Measurements from ENCODE around the gene TNFAIP3.

TNFAIP3 gene

GRCh38 chr6:137917551-137918325 is 50.7 kb downstream of the TNFAIP3 start:
- no peak overlapping the region for H3K4me3 Mint-ChIP-seq
- H3K27ac Mint-ChIP-seq = no peak overlapping the region
- peaks cover 17% of the 10 kb centered on the region for H3K9me3 Mint-ChIP-seq
- peaks cover 56% of the 10 kb centered on the region for H3K4me1 Mint-ChIP-seq (ENCODE audit: low read depth)
- peaks cover 8% of the 10 kb centered on the region for H3K36me3 Mint-ChIP-seq (ENCODE audit: low read depth)
- H3K27me3 Mint-ChIP-seq = no peaks in the 10 kb centered on the region

- H3K4me1 Mint-ChIP-seq (ENCODE audit: low read depth) = peaks cover 68% of the 10 kb centered on the region
Measured at GRCh38 chr6:137919502-137919823, 52.4 kb downstream of the TNFAIP3 start.

DNA sequence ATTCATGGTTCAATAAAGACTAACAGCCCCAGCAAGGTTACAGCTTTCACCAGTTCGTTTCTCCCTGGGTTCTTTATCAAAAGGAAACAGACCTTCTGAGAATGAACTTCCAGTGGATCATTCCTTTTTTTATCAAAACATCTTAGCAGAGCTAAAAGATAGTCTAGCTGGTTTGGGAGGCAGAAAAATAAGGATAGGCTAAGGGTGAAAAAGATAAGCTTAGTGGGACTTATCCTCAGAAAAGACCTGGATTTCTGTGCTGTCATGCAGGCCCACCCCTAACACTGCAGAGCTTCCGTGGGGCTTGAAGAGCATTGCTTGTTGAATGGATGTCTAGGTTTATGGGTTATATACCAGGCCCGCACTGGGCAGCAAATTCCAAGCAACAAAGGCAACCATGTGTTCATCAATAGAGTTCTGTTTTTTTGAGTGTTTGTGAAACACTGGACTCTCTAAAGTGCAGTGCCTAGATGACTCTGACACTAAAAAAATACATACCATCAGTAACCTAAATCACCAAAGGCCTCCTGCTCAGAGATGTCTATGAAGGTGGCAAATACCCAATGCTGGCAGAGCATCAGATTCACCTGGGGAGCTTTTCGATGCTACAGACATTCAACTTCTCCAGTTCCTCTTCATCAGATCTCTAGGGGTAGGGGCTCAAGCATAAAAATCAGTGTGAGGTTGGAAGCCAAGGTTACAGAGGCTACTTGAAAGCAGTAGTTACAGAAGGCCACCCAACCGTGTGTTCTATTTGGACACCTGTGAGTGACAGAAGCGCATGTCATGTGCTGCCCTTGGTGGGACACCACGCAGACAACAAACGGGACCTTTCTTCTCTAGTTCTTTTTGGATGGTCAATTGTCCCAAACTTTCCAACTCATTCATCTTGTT is 53.0 kb downstream of the TNFAIP3 start:
- no peaks in the 10 kb centered on the region for H3K9me3 Mint-ChIP-seq
- peak overlapping the region; percentile 70 for H3K27ac Mint-ChIP-seq
- peaks cover under 1% of the 10 kb centered on the region for H3K36me3 Mint-ChIP-seq (ENCODE audit: low read depth)
- no peak overlapping the region for H3K4me3 Mint-ChIP-seq
- peaks cover 68% of the 10 kb centered on the region for H3K4me1 Mint-ChIP-seq (ENCODE audit: low read depth)
- H3K27me3 Mint-ChIP-seq = no peaks in the 10 kb centered on the region

More at GRCh38 chr6:137919502-137919823, 52.4 kb downstream of the TNFAIP3 start:
- H3K36me3 Mint-ChIP-seq (ENCODE audit: low read depth) = peaks cover 7% of the 10 kb centered on the region
- no peaks in the 10 kb centered on the region for H3K27me3 Mint-ChIP-seq
- H3K4me3 Mint-ChIP-seq = no peak overlapping the region
- H3K27ac Mint-ChIP-seq = no peak overlapping the region
- peaks cover 6% of the 10 kb centered on the region for H3K9me3 Mint-ChIP-seq

DNA sequence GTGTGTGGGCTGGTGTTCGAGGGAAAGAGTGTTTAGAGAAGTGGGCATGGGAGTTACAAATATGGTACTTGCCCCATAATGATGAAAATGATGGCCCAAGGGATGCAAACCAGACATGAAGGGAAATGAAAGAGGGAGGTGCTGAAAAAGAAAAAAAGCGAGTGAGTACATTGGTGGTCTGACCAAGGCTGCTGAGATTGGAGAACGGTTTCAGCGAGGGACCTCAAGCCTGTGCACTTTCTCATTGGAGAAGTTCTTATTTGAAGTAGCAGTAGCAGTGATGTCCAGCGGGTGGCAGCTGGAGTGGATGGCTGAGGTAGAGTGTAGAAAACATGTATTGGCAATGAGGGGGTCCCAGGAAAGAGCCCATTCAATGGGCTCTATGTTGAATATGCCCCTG is 54.8 kb downstream of the TNFAIP3 start:
- Mint-ChIP-seq H3K9me3 (no peaks in the 10 kb centered on the region), H3K4me3 (no peak overlapping the region), H3K4me1 (ENCODE audit: low read depth) (peaks cover 75% of the 10 kb centered on the region), H3K27me3 (no peaks in the 10 kb centered on the region), H3K27ac (peak overlapping the region; percentile 16), H3K36me3 (ENCODE audit: low read depth) (no peaks in the 10 kb centered on the region)

- Mint-ChIP-seq H3K4me3 (no peak overlapping the region), H3K4me1 (ENCODE audit: low read depth) (peaks cover 91% of the 10 kb centered on the region), H3K27ac (no peak overlapping the region), H3K27me3 (no peaks in the 10 kb centered on the region), H3K9me3 (no peaks in the 10 kb centered on the region), H3K36me3 (ENCODE audit: low read depth) (no peaks in the 10 kb centered on the region)
Measured at GRCh38 chr6:137923866-137924653, 57.0 kb downstream of the TNFAIP3 start.

GRCh38 chr6:137925141-137925698 is 58.2 kb downstream of the TNFAIP3 start:
- H3K4me3 Mint-ChIP-seq = peak overlapping the region; percentile 23
- H3K27ac Mint-ChIP-seq = no peak overlapping the region
- H3K9me3 Mint-ChIP-seq = no peaks in the 10 kb centered on the region
- H3K27me3 Mint-ChIP-seq = no peaks in the 10 kb centered on the region
- no peaks in the 10 kb centered on the region for H3K36me3 Mint-ChIP-seq (ENCODE audit: low read depth)
- H3K4me1 Mint-ChIP-seq (ENCODE audit: low read depth) = peaks cover 93% of the 10 kb centered on the region

DNA sequence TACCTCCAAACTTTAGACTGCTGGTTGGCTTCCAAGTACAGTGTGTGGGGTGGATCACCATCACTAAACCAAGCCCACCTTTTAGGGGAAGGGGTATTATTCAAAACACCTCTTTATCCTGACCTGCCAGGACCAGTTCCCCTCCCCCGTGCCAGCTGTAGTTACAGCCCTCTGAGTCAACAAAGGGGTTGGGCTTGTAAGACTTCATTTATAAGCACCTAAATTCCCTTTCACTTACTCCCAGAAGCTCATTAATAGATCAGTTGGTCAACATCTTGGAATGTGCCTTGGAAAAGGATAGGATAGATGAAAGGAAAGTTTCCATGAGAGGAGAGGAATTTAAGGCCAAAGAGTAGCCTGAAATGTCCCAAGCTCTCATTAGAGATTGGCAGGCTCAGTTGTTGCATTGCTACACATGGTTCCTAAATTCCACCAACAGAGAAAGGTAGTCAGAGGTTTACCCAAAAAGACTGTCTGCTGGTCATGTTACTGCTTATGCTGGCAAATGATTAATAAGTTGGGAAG is 59.2 kb downstream of the TNFAIP3 start:
- H3K9me3 Mint-ChIP-seq = no peaks in the 10 kb centered on the region
- H3K4me3 Mint-ChIP-seq = peak overlapping the region; percentile 75
- H3K36me3 Mint-ChIP-seq (ENCODE audit: low read depth) = no peaks in the 10 kb centered on the region
- no peaks in the 10 kb centered on the region for H3K27me3 Mint-ChIP-seq
- H3K4me1 Mint-ChIP-seq (ENCODE audit: low read depth) = peaks cover 90% of the 10 kb centered on the region
- H3K27ac Mint-ChIP-seq = peak overlapping the region; percentile 99

DNA sequence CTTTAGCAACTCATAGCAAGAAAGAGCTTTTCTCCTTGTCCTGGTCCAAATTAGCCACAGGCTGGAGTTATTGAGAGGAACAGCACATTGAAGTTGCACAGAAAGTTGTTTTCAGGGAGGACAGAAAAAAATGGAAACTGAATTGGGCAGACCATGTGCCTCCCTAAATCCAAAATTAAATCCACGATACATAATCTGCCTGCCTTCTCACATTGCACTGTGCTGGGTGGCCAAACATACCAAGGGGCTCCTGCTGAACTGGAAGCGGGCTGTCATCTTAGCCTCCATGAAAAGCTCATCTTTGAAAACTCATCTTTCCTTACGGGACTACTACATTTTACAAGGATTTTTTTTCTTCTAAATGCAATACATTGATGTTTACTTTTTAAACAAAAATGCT is 59.9 kb downstream of the TNFAIP3 start:
- Mint-ChIP-seq H3K4me3 (peak overlapping the region; percentile 75), H3K27me3 (no peaks in the 10 kb centered on the region), H3K36me3 (ENCODE audit: low read depth) (no peaks in the 10 kb centered on the region), H3K27ac (peak overlapping the region; percentile 99), H3K9me3 (no peaks in the 10 kb centered on the region), H3K4me1 (ENCODE audit: low read depth) (peaks cover 90% of the 10 kb centered on the region)

DNA sequence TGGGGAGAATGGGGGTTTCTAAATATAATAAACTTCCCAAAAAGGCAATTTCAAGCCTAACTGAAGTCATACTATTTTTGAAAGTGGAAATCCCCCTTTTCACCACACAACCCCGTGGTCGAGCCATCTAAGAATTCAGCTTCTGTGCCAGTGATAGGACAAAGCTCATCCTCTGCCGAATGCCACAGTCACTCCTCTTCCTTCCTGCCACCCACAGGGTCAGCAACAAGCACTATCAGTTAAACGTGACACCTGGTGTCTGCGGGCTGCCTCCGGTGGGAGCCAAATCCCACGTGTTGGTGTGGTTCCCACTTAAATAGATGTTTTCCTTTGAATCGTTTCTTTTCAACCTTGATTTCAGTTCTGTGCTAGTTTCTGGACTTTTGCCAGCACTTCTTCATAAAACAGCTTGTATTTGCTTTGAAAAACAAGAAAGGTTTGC is 60.7 kb downstream of the TNFAIP3 start:
- Mint-ChIP-seq H3K9me3 (no peaks in the 10 kb centered on the region), H3K4me3 (peak overlapping the region; percentile 75), H3K36me3 (ENCODE audit: low read depth) (no peaks in the 10 kb centered on the region), H3K27ac (peak overlapping the region; percentile 99), H3K4me1 (ENCODE audit: low read depth) (peaks cover 90% of the 10 kb centered on the region), H3K27me3 (no peaks in the 10 kb centered on the region)

DNA sequence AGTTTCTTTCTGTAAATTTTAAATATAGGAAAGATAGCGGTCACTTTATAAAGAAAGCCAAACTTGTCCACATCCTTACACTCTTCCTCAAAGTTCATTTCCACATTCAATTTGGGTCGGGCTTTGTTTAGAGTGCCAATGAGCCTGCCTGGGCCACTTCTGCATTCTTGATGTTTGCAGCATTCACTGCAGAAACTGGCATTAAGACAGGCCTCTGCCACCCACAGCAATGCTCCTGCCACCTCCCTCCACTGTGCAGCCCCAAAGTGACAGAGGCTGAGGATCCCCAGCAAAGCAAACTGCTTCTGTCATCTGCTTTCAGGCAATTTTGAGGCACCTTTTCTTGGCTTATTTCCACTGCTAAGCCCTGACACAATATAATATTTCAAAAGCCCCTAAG is 61.2 kb downstream of the TNFAIP3 start:
- H3K27me3 Mint-ChIP-seq = no peaks in the 10 kb centered on the region
- H3K27ac Mint-ChIP-seq = peak overlapping the region; percentile 99
- peak overlapping the region; percentile 75 for H3K4me3 Mint-ChIP-seq
- no peaks in the 10 kb centered on the region for H3K36me3 Mint-ChIP-seq (ENCODE audit: low read depth)
- H3K9me3 Mint-ChIP-seq = no peaks in the 10 kb centered on the region
- H3K4me1 Mint-ChIP-seq (ENCODE audit: low read depth) = peaks cover 87% of the 10 kb centered on the region

GRCh38 chr6:137931849-137932465 is 64.9 kb downstream of the TNFAIP3 start:
- peaks cover 68% of the 10 kb centered on the region for H3K4me1 Mint-ChIP-seq (ENCODE audit: low read depth)
- H3K27ac Mint-ChIP-seq = peak overlapping the region; percentile 32
- peaks cover 9% of the 10 kb centered on the region for H3K36me3 Mint-ChIP-seq (ENCODE audit: low read depth)
- H3K9me3 Mint-ChIP-seq = peaks cover 10% of the 10 kb centered on the region
- no peak overlapping the region for H3K4me3 Mint-ChIP-seq
- no peaks in the 10 kb centered on the region for H3K27me3 Mint-ChIP-seq
